A549 (cell line): ENCODE measurements around the gene TUSC2. TPM values are rescaled to one million over a fixed set of nuclear protein-coding genes. Genes with fewer than 3 reads are reported as not detected.

Experiments
- ATAC-seq, 2 experiments: fragments of 200-7000 bp in 1 of 2; fragments of >200 bp in 1 of 2; cut with Nextera tagmentation in 1 of 2; cut with Tn5 transposase in 1 of 2; 3 replicates each; pipeline versions ENCODE4 v1.8.0 to v1.9.1; 2018 to 2020; ENCODE audit warnings: mild to moderate bottlenecking in 1 of 2, moderate library complexity in 1 of 2
- CTCF ChIA-PET: fragments of 300-600 bp; sonication (Branson Sonifier 250); formaldehyde crosslinking; extraction: SDS; loops from one replicate; lab custom pipeline; 2021; ENCODE audit warnings: antibody characterized with exemption, inconsistent platforms; lab: Yijun Ruan, JAX
- POLR2A ChIA-PET: fragments of 350-600 bp; formaldehyde crosslinking; extraction: SDS; loops from one replicate; lab custom pipeline; 2021; ENCODE audit warnings: antibody characterized with exemption, inconsistent platforms; lab: Yijun Ruan, JAX
- DNase-seq, 2 experiments: peaks; one replicate each; pipeline versions ENCODE4 v3.0.0 to v3.0.0-alpha.2; 2011 to 2016; ENCODE audit warnings: low read depth in 1 of 2, low spot score in 1 of 2
- FAIRE-seq: peaks from 2 replicates; lab custom pipeline; 2011; peaks lifted over from hg19 to GRCh38; lab: Jason Lieb, UNC
- H3K27ac ChIP-seq, 2 experiments: fragments of >200 bp; sonication (Bioruptor Twin); formaldehyde crosslinking; 3 replicates each; pipeline ENCODE4 v1.5.1; 2016 to 2017
- H3K4me1 ChIP-seq: fragments of >200 bp; sonication (Bioruptor Twin); formaldehyde crosslinking; 3 replicates; pipeline ENCODE4 v1.6.1; 2016
- H3K4me2 ChIP-seq: fragments of >200 bp; sonication (Bioruptor Twin); formaldehyde crosslinking; 3 replicates; pipeline ENCODE4 v1.6.1; 2016
- H3K4me3 ChIP-seq: fragments of >200 bp; sonication (Bioruptor Twin); formaldehyde crosslinking; 3 replicates; pipeline ENCODE4 v1.5.1; 2016
- H3K9me3 ChIP-seq: fragments of >200 bp; sonication (Bioruptor Twin); formaldehyde crosslinking; 3 replicates; pipeline ENCODE4 v1.6.1; 2016
- ATOH8 ChIP-seq: fragments of 250-450 bp; sonication (Bioruptor Pico); IDR thresholded peaks from 2 replicates; pipeline ENCODE4 v1.5.0; 2020; ENCODE audit warnings: low read depth, mild to moderate bottlenecking, moderate library complexity
- BCL3 ChIP-seq: fragments of >200 bp; sonication (Bioruptor Twin); formaldehyde crosslinking; IDR thresholded peaks from 3 replicates; pipeline ENCODE4 v1.6.1; 2016
- CBX2 ChIP-seq: fragments of 200-600 bp; sonication (generic); IDR thresholded peaks from 2 replicates; pipeline ENCODE4 v1.6.1; 2016; ENCODE audit warnings: low read depth, mild to moderate bottlenecking, borderline replicate concordance
- CEBPB ChIP-seq, 2 experiments: fragments of >200 bp in 1 of 2; sonication (Bioruptor Twin) in 1 of 2; formaldehyde crosslinking in 1 of 2; IDR thresholded peaks; 2 replicates each; pipeline ENCODE4 v1.6.1; 2012 to 2016
- EHMT2 ChIP-seq: fragments of 200-600 bp; sonication (generic); IDR thresholded peaks from 2 replicates; pipeline ENCODE4 v1.6.1; 2016; ENCODE audit warnings: antibody characterized with exemption, low read depth, mild to moderate bottlenecking, moderate library complexity
- EP300 ChIP-seq, 2 experiments: fragments of >200 bp; sonication (Bioruptor Twin); formaldehyde crosslinking; IDR thresholded peaks; 2 replicates in 1 of 2; 3 replicates in 1 of 2; pipeline ENCODE4 v1.6.1; 2016 to 2017
- GATA3 ChIP-seq: IDR thresholded peaks from 2 replicates; pipeline ENCODE4 v1.6.1; 2012; ENCODE audit warnings: borderline replicate concordance
- HDAC2 ChIP-seq: fragments of 200-600 bp; sonication (generic); IDR thresholded peaks from 2 replicates; pipeline ENCODE4 v1.6.1; 2016
- HES2 ChIP-seq: fragments of >200 bp; sonication (Bioruptor Twin); formaldehyde crosslinking; IDR thresholded peaks from 2 replicates; pipeline ENCODE4 v1.6.1; 2016
- HMGXB4 ChIP-seq: fragments of 250-450 bp; sonication (Bioruptor Pico); IDR thresholded peaks from 2 replicates; pipeline ENCODE4 v1.5.0; 2021; ENCODE audit warnings: mild to moderate bottlenecking, moderate library complexity, borderline replicate concordance
- HOXA7 ChIP-seq: fragments of 250-450 bp; sonication (Bioruptor Pico); IDR thresholded peaks from 2 replicates; pipeline ENCODE4 v1.5.0; 2020; ENCODE audit warnings: mild to moderate bottlenecking, moderate library complexity
- HOXB5 ChIP-seq: fragments of 250-450 bp; sonication (Bioruptor Pico); IDR thresholded peaks from 2 replicates; pipeline ENCODE4 v1.5.0; 2020; ENCODE audit warnings: mild to moderate bottlenecking, moderate library complexity
- JUN ChIP-seq, 2 experiments: fragments of >200 bp; sonication (Bioruptor Twin); formaldehyde crosslinking; IDR thresholded peaks; 2 replicates in 1 of 2; 3 replicates in 1 of 2; pipeline ENCODE4 v1.6.1; 2016 to 2017
- KDM1A ChIP-seq: fragments of 200-600 bp; sonication (generic); IDR thresholded peaks from 2 replicates; pipeline ENCODE4 v1.6.1; 2016; ENCODE audit warnings: low read depth, mild to moderate bottlenecking
- KDM5A ChIP-seq: fragments of 200-600 bp; sonication (generic); IDR thresholded peaks from 2 replicates; pipeline ENCODE4 v1.6.1; 2016; ENCODE audit warnings: antibody characterized with exemption, mild to moderate bottlenecking
- MAZ ChIP-seq: fragments of 150-350 bp; IDR thresholded peaks from 2 replicates; pipeline ENCODE4 v1.6.1; 2014; ENCODE audit warnings: antibody characterized with exemption, low read depth, low read length, borderline replicate concordance
- MYC ChIP-seq: IDR thresholded peaks from 2 replicates; pipeline ENCODE4 v1.6.1; 2012; ENCODE audit warnings: mild to moderate bottlenecking, inconsistent platforms, low read length, improper control_type of control experiment, borderline replicate concordance
- NR3C1 ChIP-seq: fragments of >200 bp; sonication (Bioruptor Twin); formaldehyde crosslinking; IDR thresholded peaks from 3 replicates; pipeline ENCODE4 v1.6.1; 2017
- RAD21 ChIP-seq, 2 experiments: fragments of >200 bp in 1 of 2; sonication (Bioruptor Twin) in 1 of 2; formaldehyde crosslinking in 1 of 2; IDR thresholded peaks in 1 of 2; conservative IDR thresholded peaks in 1 of 2; 2 replicates in 1 of 2; 3 replicates in 1 of 2; pipeline ENCODE4 v1.6.1; 2012 to 2018; ENCODE audit warnings: inconsistent platforms in 1 of 2
- RCOR1 ChIP-seq: fragments of 150-350 bp; IDR thresholded peaks from 2 replicates; pipeline ENCODE4 v1.6.1; 2014; ENCODE audit warnings: antibody characterized with exemption, low read length, low read depth
- RFX5 ChIP-seq: fragments of 450-650 bp; IDR thresholded peaks from 2 replicates; pipeline ENCODE4 v1.7.1; 2014; ENCODE audit warnings: antibody characterized with exemption, mild to moderate bottlenecking, moderate library complexity
- SMC3 ChIP-seq: fragments of >200 bp; sonication (Bioruptor Twin); formaldehyde crosslinking; IDR thresholded peaks from 3 replicates; pipeline ENCODE4 v1.6.1; 2018; ENCODE audit warnings: inconsistent platforms
- ZNF302 ChIP-seq: fragments of 250-450 bp; sonication (Bioruptor Pico); IDR thresholded peaks from 2 replicates; pipeline ENCODE4 v1.9.0; 2021; ENCODE audit warnings: inconsistent platforms, mild to moderate bottlenecking, moderate library complexity
- WGBS: methylation state at CpG from one replicate; pipeline ENCODE4 v1.1.6; 2017; ENCODE audit errors: missing lambda C conversion rate; 5-methylcytosine and 5-hydroxymethylcytosine counted together
- polyA plus RNA-seq, 4 experiments: library from polyadenylated mRNA; depleted of rRNA in 3 of 4; stranded (reverse); fragments of >200 nt; fragmentation: RNase III in 1 of 4; extraction: RNeasy Plus Mini Kit Qiagen cat#74134 plus additional on column Dnase treatment in 1 of 4; gene quantifications; 2 replicates in 3 of 4; 3 replicates in 1 of 4; pipeline ENCODE4 v1.2.3, GENCODE V29; 2011 to 2017

Gene TUSC2
- polyA plus RNA-seq, 2 of the 4 experiments (the other 2 are of a cell fraction) = 18.2 to 23.5 TPM

- TF ChIP-seq BCL3 (no peak), ATOH8 (CRISPR knock-in tag) (no peak), ZNF302 (CRISPR knock-in tag) (no peak), MAZ (no peak), RFX5 (no peak), HMGXB4 (CRISPR knock-in tag) (no peak), RAD21 (conservative IDR thresholded peaks at IDR 0.05 in 1 of 2, IDR thresholded peaks at IDR 0.05 in 1 of 2) (no peak), HES2 (no peak), NR3C1 (no peak), RCOR1 (no peak), HDAC2 (no peak)
Measured at GRCh38 chr3:50298836-50299637, 29.0 kb downstream of the TUSC2 start, which contains the start of the genes HYAL3 and NAA80 (continued).

GRCh38 chr3:50297896-50298725, 29.9 kb downstream of the TUSC2 start:
- TF ChIP-seq JUN (IDR thresholded peaks at IDR 0.05) = no peak
- TF ChIP-seq CBX2 = no peak
- TF ChIP-seq, all 56 proteins: peak for 0
- Histone ChIP-seq H3K4me3 (peak overlapping the region; percentile 77), H3K4me2 (peak overlapping the region; percentile 98), H3K9me3 (no peaks in the 10 kb centered on the region), H3K4me1 (peaks cover 22% of the 10 kb centered on the region), H3K27ac (peak overlapping the region; percentile 92 to 98)
- POLR2A ChIA-PET = no interaction called here
- WGBS = 82% methylated on average over 8 of the region's 9 CpGs
- CTCF ChIA-PET = interaction anchor here (0.8 to 3.5 kb wide), 7 partner anchors 22 to 103 kb away, joined by 3 to 21 read pairs (median 3); partner anchors contain the start of gene HYAL2
- no peak for FAIRE-seq
- ATAC-seq = peak; percentile 15 to 16; a peak in 3 of 6 replicates
- peak in 1 of 2 experiments; percentile 32 for DNase-seq

- Histone ChIP-seq H3K27ac (no peak overlapping the region), H3K4me2 (no peak overlapping the region), H3K4me3 (no peak overlapping the region), H3K4me1 (peaks cover 23% of the 10 kb centered on the region; the same call in 2 of the 3 replicates), H3K9me3 (no peaks in the 10 kb centered on the region)
- POLR2A ChIA-PET = no interaction called here
- WGBS = 100% methylated on average over 1 of the region's 2 CpGs
- FAIRE-seq = no peak
- CTCF ChIA-PET = interaction anchor here (0.8 to 2.5 kb wide), 4 partner anchors 25 to 50 kb away, joined by 3 to 13 read pairs (median 3); no protein-coding TSS in a partner anchor
- ATAC-seq = no peak
- no peak for DNase-seq
- TF ChIP-seq MAZ (no peak), BCL3 (no peak), HOXA7 (CRISPR knock-in tag) (no peak), HMGXB4 (CRISPR knock-in tag) (no peak), GATA3 (no peak), EP300 (IDR thresholded peaks at IDR 0.05) (no peak), CEBPB (IDR thresholded peaks at IDR 0.05) (no peak), KDM1A (no peak), JUN (IDR thresholded peaks at IDR 0.05) (no peak), RAD21 (conservative IDR thresholded peaks at IDR 0.05 in 1 of 2, IDR thresholded peaks at IDR 0.05 in 1 of 2) (no peak), EHMT2 (no peak), MYC (no peak), HOXB5 (CRISPR knock-in tag) (no peak), KDM5A (no peak), SMC3 (no peak)
Measured at GRCh38 chr3:50297384-50297775, 30.6 kb downstream of the TUSC2 start.
